RWPE2 (cell line): ENCODE data around the gene PHYKPL.

Experiments
- ATAC-seq: fragments of 200-7000 bp; cut with Tn5 transposase; 3 replicates; pipeline ENCODE4 v1.9.1; 2021; ENCODE audit warnings: low read depth
- DNase-seq: peaks from one replicate; pipeline ENCODE4 v3.0.0-alpha.2; 2020; ENCODE audit warnings: low spot score
- H3K27ac ChIP-seq: fragments of 450-650 bp; 2 replicates; pipeline ENCODE4 v1.5.1; 2017; ENCODE audit warnings: mild to moderate bottlenecking; ENCODE audit not compliant: poor library complexity, severe bottlenecking
- H3K27me3 ChIP-seq: fragments of 250-450 bp; sonication (Bioruptor Pico); 2 replicates; pipeline ENCODE4 v1.5.1; 2021; ENCODE audit warnings: mild to moderate bottlenecking, moderate library complexity; ENCODE audit not compliant: insufficient read depth, poor library complexity, severe bottlenecking
- H3K36me3 ChIP-seq: fragments of 250-450 bp; sonication (Bioruptor Pico); 2 replicates; pipeline ENCODE4 v1.5.1; 2020; ENCODE audit warnings: low read depth, mild to moderate bottlenecking, moderate library complexity
- H3K4me1 ChIP-seq: fragments of 250-450 bp; sonication (Bioruptor Pico); 2 replicates; pipeline ENCODE4 v1.5.1; 2021; ENCODE audit warnings: mild to moderate bottlenecking, moderate library complexity; ENCODE audit not compliant: insufficient read depth, poor library complexity, severe bottlenecking
- H3K4me3 ChIP-seq: fragments of 250-450 bp; sonication (Bioruptor Pico); 2 replicates; pipeline ENCODE4 v1.5.1; 2021; ENCODE audit warnings: mild to moderate bottlenecking, moderate library complexity; ENCODE audit not compliant: severe bottlenecking
- H3K9me3 ChIP-seq: fragments of 250-450 bp; sonication (Bioruptor Pico); 2 replicates; pipeline ENCODE4 v1.5.1; 2021; ENCODE audit warnings: mild to moderate bottlenecking, moderate library complexity; ENCODE audit not compliant: severe bottlenecking
- CTCF ChIP-seq: fragments of 450-650 bp; IDR thresholded peaks from one replicate; pipeline ENCODE4 v1.5.1; 2017; ENCODE audit warnings: mild to moderate bottlenecking, moderate library complexity; ENCODE audit not compliant: poor library complexity, severe bottlenecking

Gene PHYKPL

GRCh38 chr5:178267245-178267644 is 34.6 kb upstream of the PHYKPL start:
- DNase-seq = no peak

GRCh38 chr5:178266581-178266980 is 34.0 kb upstream of the PHYKPL start:
- Histone ChIP-seq H3K36me3 (no peaks in the 10 kb centered on the region), H3K27me3 (no peaks in the 10 kb centered on the region), H3K9me3 (no peaks in the 10 kb centered on the region), H3K4me1 (no peaks in the 10 kb centered on the region), H3K4me3 (no peak overlapping the region), H3K27ac (no peak overlapping the region)
- ATAC-seq (no peak), DNase-seq (no peak)
- TF ChIP-seq CTCF = no peak

More at GRCh38 chr5:178267245-178267644, 34.6 kb upstream of the PHYKPL start:
- TF ChIP-seq CTCF = no peak
- no peak overlapping the region for H3K4me3 ChIP-seq
- no peaks in the 10 kb centered on the region for H3K9me3 ChIP-seq
- no peak for ATAC-seq
- no peaks in the 10 kb centered on the region for H3K4me1 ChIP-seq
- H3K27me3 ChIP-seq = no peaks in the 10 kb centered on the region
- no peak overlapping the region for H3K27ac ChIP-seq
- no peaks in the 10 kb centered on the region for H3K36me3 ChIP-seq

- no peak overlapping the region for H3K27ac ChIP-seq
- TF ChIP-seq CTCF = no peak
- no peak overlapping the region for H3K4me3 ChIP-seq
- H3K27me3 ChIP-seq = no peaks in the 10 kb centered on the region
- no peaks in the 10 kb centered on the region for H3K36me3 ChIP-seq
- no peak for ATAC-seq
- no peaks in the 10 kb centered on the region for H3K9me3 ChIP-seq
- DNase-seq = no peak
- H3K4me1 ChIP-seq = no peaks in the 10 kb centered on the region
These were observed 33.1 kb upstream of the PHYKPL start for GRCh38 chr5:178265746-178266145.

- H3K27me3 ChIP-seq = no peaks in the 10 kb centered on the region
- ATAC-seq = no peak
- TF ChIP-seq CTCF = no peak
These were observed 31.4 kb upstream of the PHYKPL start for GRCh38 chr5:178264044-178264443.

GRCh38 chr5:178261666-178262600 is 29.3 kb upstream of the PHYKPL start:
- no peak overlapping the region for H3K27ac ChIP-seq
- peak; percentile 62 for DNase-seq
- no peaks in the 10 kb centered on the region for H3K27me3 ChIP-seq
- no peak for TF ChIP-seq CTCF
- no peak overlapping the region for H3K4me3 ChIP-seq
- ATAC-seq = no peak
- no peaks in the 10 kb centered on the region for H3K36me3 ChIP-seq
- no peaks in the 10 kb centered on the region for H3K4me1 ChIP-seq
- H3K9me3 ChIP-seq = no peaks in the 10 kb centered on the region

More at GRCh38 chr5:178264044-178264443, 31.4 kb upstream of the PHYKPL start:
- H3K4me3 ChIP-seq = no peak overlapping the region
- H3K36me3 ChIP-seq = no peaks in the 10 kb centered on the region
- no peaks in the 10 kb centered on the region for H3K9me3 ChIP-seq
- no peaks in the 10 kb centered on the region for H3K4me1 ChIP-seq
- DNase-seq = no peak
- no peak overlapping the region for H3K27ac ChIP-seq
